ENCODE results near the gene MPIG6B.

MPIG6B gene

GRCh38 chr6:31689249-31690110 is 33.7 kb upstream of the MPIG6B start:
- Histone ChIP-seq H3K4me3 (ENCODE audit: low read depth in 1 of 2, low read length in 2 of 2) (no peak overlapping the region), H3K4me1 (ENCODE audit: insufficient read depth, low read length) (no peaks in the 10 kb centered on the region), H3K9ac (ENCODE audit: low read length) (no peak overlapping the region), H3K9me3 (ENCODE audit: low read length) (no peaks in the 10 kb centered on the region), H3K27me3 (ENCODE audit: control insufficient read depth in 1 of 2, insufficient read depth in 2 of 2, low read length in 2 of 2) (no peaks in the 10 kb centered on the region), H3K36me3 (ENCODE audit: insufficient read depth, low read length) (peaks cover 81% of the 10 kb centered on the region), H3K27ac (ENCODE audit: low read depth, low read length) (no peak overlapping the region)

- Histone ChIP-seq H3K9ac (ENCODE audit: low read length) (no peak overlapping the region), H3K4me1 (ENCODE audit: insufficient read depth, low read length) (no peaks in the 10 kb centered on the region), H3K4me3 (ENCODE audit: low read depth in 1 of 2, low read length in 2 of 2) (no peak overlapping the region), H3K36me3 (ENCODE audit: insufficient read depth, low read length) (peaks cover 90% of the 10 kb centered on the region), H3K27me3 (ENCODE audit: control insufficient read depth in 1 of 2, insufficient read depth in 2 of 2, low read length in 2 of 2) (no peaks in the 10 kb centered on the region), H3K9me3 (ENCODE audit: low read length) (no peaks in the 10 kb centered on the region), H3K27ac (ENCODE audit: low read depth, low read length) (no peak overlapping the region)
These were observed 32.7 kb upstream of the MPIG6B start for GRCh38 chr6:31690231-31691077.

GRCh38 chr6:31691078-31691463 is 32.1 kb upstream of the MPIG6B start:
- Histone ChIP-seq H3K27me3 (ENCODE audit: control insufficient read depth in 1 of 2, insufficient read depth in 2 of 2, low read length in 2 of 2) (no peaks in the 10 kb centered on the region), H3K9me3 (ENCODE audit: low read length) (no peaks in the 10 kb centered on the region), H3K27ac (ENCODE audit: low read depth, low read length) (no peak overlapping the region), H3K9ac (ENCODE audit: low read length) (no peak overlapping the region), H3K36me3 (ENCODE audit: insufficient read depth, low read length) (peaks cover 89% of the 10 kb centered on the region), H3K4me3 (ENCODE audit: low read depth in 1 of 2, low read length in 2 of 2) (no peak overlapping the region), H3K4me1 (ENCODE audit: insufficient read depth, low read length) (no peaks in the 10 kb centered on the region)

- Histone ChIP-seq H3K36me3 (ENCODE audit: insufficient read depth, low read length) (peaks cover 89% of the 10 kb centered on the region), H3K4me3 (ENCODE audit: low read depth in 1 of 2, low read length in 2 of 2) (no peak overlapping the region), H3K27ac (ENCODE audit: low read depth, low read length) (no peak overlapping the region), H3K27me3 (ENCODE audit: control insufficient read depth in 1 of 2, insufficient read depth in 2 of 2, low read length in 2 of 2) (no peaks in the 10 kb centered on the region), H3K9me3 (ENCODE audit: low read length) (no peaks in the 10 kb centered on the region), H3K9ac (ENCODE audit: low read length) (no peak overlapping the region), H3K4me1 (ENCODE audit: insufficient read depth, low read length) (no peaks in the 10 kb centered on the region)
These were observed 31.5 kb upstream of the MPIG6B start for GRCh38 chr6:31691564-31692108.

GRCh38 chr6:31692353-31692752 is 30.8 kb upstream of the MPIG6B start:
- H3K9me3 ChIP-seq (ENCODE audit: low read length) = no peaks in the 10 kb centered on the region
- H3K4me3 ChIP-seq (ENCODE audit: low read depth in 1 of 2, low read length in 2 of 2) = no peak overlapping the region
- H3K4me1 ChIP-seq (ENCODE audit: insufficient read depth, low read length) = no peaks in the 10 kb centered on the region
- H3K27ac ChIP-seq (ENCODE audit: low read depth, low read length) = no peak overlapping the region
- no peak overlapping the region for H3K9ac ChIP-seq (ENCODE audit: low read length)
- peaks cover 86% of the 10 kb centered on the region for H3K36me3 ChIP-seq (ENCODE audit: insufficient read depth, low read length)
- no peaks in the 10 kb centered on the region for H3K27me3 ChIP-seq (ENCODE audit: control insufficient read depth in 1 of 2, insufficient read depth in 2 of 2, low read length in 2 of 2)

GRCh38 chr6:31692886-31693285 is 30.3 kb upstream of the MPIG6B start:
- Histone ChIP-seq H3K4me1 (ENCODE audit: insufficient read depth, low read length) (no peaks in the 10 kb centered on the region), H3K27ac (ENCODE audit: low read depth, low read length) (no peak overlapping the region), H3K27me3 (ENCODE audit: control insufficient read depth in 1 of 2, insufficient read depth in 2 of 2, low read length in 2 of 2) (no peaks in the 10 kb centered on the region), H3K4me3 (ENCODE audit: low read depth in 1 of 2, low read length in 2 of 2) (no peak overlapping the region), H3K9ac (ENCODE audit: low read length) (no peak overlapping the region), H3K9me3 (ENCODE audit: low read length) (no peaks in the 10 kb centered on the region), H3K36me3 (ENCODE audit: insufficient read depth, low read length) (peaks cover 80% of the 10 kb centered on the region)

- H3K27me3 ChIP-seq (ENCODE audit: control insufficient read depth in 1 of 2, insufficient read depth in 2 of 2, low read length in 2 of 2) = no peaks in the 10 kb centered on the region
- no peak overlapping the region for H3K27ac ChIP-seq (ENCODE audit: low read depth, low read length)
- H3K36me3 ChIP-seq (ENCODE audit: insufficient read depth, low read length) = peaks cover 74% of the 10 kb centered on the region
- no peak overlapping the region for H3K9ac ChIP-seq (ENCODE audit: low read length)
- H3K4me3 ChIP-seq (ENCODE audit: low read depth in 1 of 2, low read length in 2 of 2) = no peak overlapping the region
- no peaks in the 10 kb centered on the region for H3K9me3 ChIP-seq (ENCODE audit: low read length)
- H3K4me1 ChIP-seq (ENCODE audit: insufficient read depth, low read length) = no peaks in the 10 kb centered on the region
These were observed 29.6 kb upstream of the MPIG6B start for GRCh38 chr6:31693535-31693934.

GRCh38 chr6:31697555-31697954 is 25.6 kb upstream of the MPIG6B start:
- Histone ChIP-seq H3K9ac (ENCODE audit: low read length) (no peak overlapping the region), H3K36me3 (ENCODE audit: insufficient read depth, low read length) (peaks cover 40% of the 10 kb centered on the region), H3K4me3 (ENCODE audit: low read depth in 1 of 2, low read length in 2 of 2) (no peak overlapping the region)

GRCh38 chr6:31700740-31701401 is 22.3 kb upstream of the MPIG6B start:
- Histone ChIP-seq H3K27ac (ENCODE audit: low read depth, low read length) (no peak overlapping the region), H3K27me3 (ENCODE audit: control insufficient read depth in 1 of 2, insufficient read depth in 2 of 2, low read length in 2 of 2) (no peaks in the 10 kb centered on the region), H3K4me1 (ENCODE audit: insufficient read depth, low read length) (peaks cover 24% of the 10 kb centered on the region), H3K4me3 (ENCODE audit: low read depth in 1 of 2, low read length in 2 of 2) (peak overlapping the region in 1 of 2 donors; percentile 97), H3K36me3 (ENCODE audit: insufficient read depth, low read length) (peaks cover 11% of the 10 kb centered on the region), H3K9ac (ENCODE audit: low read length) (peak overlapping the region; percentile 99), H3K9me3 (ENCODE audit: low read length) (no peaks in the 10 kb centered on the region)

More at GRCh38 chr6:31697555-31697954, 25.6 kb upstream of the MPIG6B start:
- Histone ChIP-seq H3K4me1 (ENCODE audit: insufficient read depth, low read length) (peaks cover 18% of the 10 kb centered on the region), H3K27me3 (ENCODE audit: control insufficient read depth in 1 of 2, insufficient read depth in 2 of 2, low read length in 2 of 2) (no peaks in the 10 kb centered on the region), H3K9me3 (ENCODE audit: low read length) (no peaks in the 10 kb centered on the region), H3K27ac (ENCODE audit: low read depth, low read length) (no peak overlapping the region)

GRCh38 chr6:31701666-31702404 is 21.3 kb upstream of the MPIG6B start:
- Histone ChIP-seq H3K4me3 (ENCODE audit: low read depth in 1 of 2, low read length in 2 of 2) (peak overlapping the region; percentile 66 to 97), H3K9me3 (ENCODE audit: low read length) (no peaks in the 10 kb centered on the region), H3K27ac (ENCODE audit: low read depth, low read length) (peak overlapping the region; percentile 95), H3K36me3 (ENCODE audit: insufficient read depth, low read length) (peaks cover 2% of the 10 kb centered on the region), H3K4me1 (ENCODE audit: insufficient read depth, low read length) (peaks cover 24% of the 10 kb centered on the region), H3K27me3 (ENCODE audit: control insufficient read depth in 1 of 2, insufficient read depth in 2 of 2, low read length in 2 of 2) (no peaks in the 10 kb centered on the region), H3K9ac (ENCODE audit: low read length) (peak overlapping the region; percentile 99)
